PC-9 (cell line): ENCODE measurements around the gene CRTAC1. TPM values are rescaled to one million over a fixed set of nuclear protein-coding genes. Genes with fewer than 3 reads are reported as not detected.

ENCODE experiments used
- BruUV-seq: library from RNA; stranded (reverse); fragments of 400-500 nt; replicated peaks from 2 replicates; lab custom pipeline; 2021; lab: Mats Ljungman, UMichigan
- CTCF ChIA-PET: fragments of 300-600 bp; sonication (Branson Sonifier 250); formaldehyde crosslinking; loops from one replicate; lab custom pipeline; 2022; ENCODE audit warnings: antibody characterized with exemption; lab: Charles Lee
- POLR2A ChIA-PET: fragments of 300-600 bp; sonication (Branson Sonifier 250); formaldehyde crosslinking; loops from one replicate; lab custom pipeline; 2022; ENCODE audit warnings: antibody characterized with exemption; ENCODE audit not compliant: unreplicated experiment; lab: Charles Lee
- DNase-seq, 2 experiments: peaks; one replicate each; pipeline versions ENCODE4 v3.0.0 to v3.0.0-alpha.2; 2015 to 2022; ENCODE audit warnings: mixed read lengths in 1 of 2
- H2AFZ ChIP-seq: fragments of 200-600 bp; sonication (generic); 2 replicates; pipeline ENCODE4 v1.8.1; 2017; ENCODE audit warnings: antibody characterized with exemption
- H3F3A ChIP-seq: fragments of 200-600 bp; sonication (generic); 2 replicates; pipeline ENCODE4 v1.8.1; 2017; ENCODE audit warnings: antibody characterized with exemption, mild to moderate bottlenecking, low read depth; ENCODE audit not compliant: insufficient read depth
- H3K27ac ChIP-seq: fragments of 200-600 bp; sonication (generic); 2 replicates; pipeline ENCODE4 v1.6.1; 2016; ENCODE audit warnings: mixed run types
- H3K27me3 ChIP-seq: fragments of 200-600 bp; sonication (generic); 2 replicates; pipeline ENCODE4 v1.6.1; 2016; ENCODE audit warnings: low read depth, mixed run types; ENCODE audit not compliant: insufficient read depth
- H3K36me3 ChIP-seq: fragments of 200-600 bp; sonication (generic); 2 replicates; pipeline ENCODE4 v1.6.1; 2016; ENCODE audit warnings: low read depth, mixed run types
- H3K4me1 ChIP-seq: fragments of 200-600 bp; sonication (generic); replicated peaks from 2 replicates; pipeline ENCODE4 v1.6.1; 2016; ENCODE audit warnings: mixed run types; ENCODE audit not compliant: insufficient read depth
- H3K4me2 ChIP-seq: fragments of 200-600 bp; sonication (generic); 2 replicates; pipeline ENCODE4 v1.6.1; 2017; ENCODE audit warnings: mixed run types
- H3K4me3 ChIP-seq: fragments of 200-600 bp; sonication (generic); 2 replicates; pipeline ENCODE4 v1.6.1; 2016; ENCODE audit warnings: mixed run types
- H3K79me2 ChIP-seq: fragments of 200-600 bp; sonication (generic); 2 replicates; pipeline ENCODE4 v1.6.1; 2017; ENCODE audit warnings: low read depth, mixed run types
- H3K9me2 ChIP-seq: fragments of 200-600 bp; sonication (generic); 2 replicates; pipeline ENCODE4 v1.8.1; 2017; ENCODE audit warnings: mild to moderate bottlenecking; ENCODE audit not compliant: insufficient read depth
- H3K9me3 ChIP-seq: fragments of 200-600 bp; sonication (generic); 2 replicates; pipeline ENCODE4 v1.8.1; 2016; ENCODE audit warnings: low read depth; ENCODE audit not compliant: insufficient read depth
- H4K20me1 ChIP-seq: fragments of 200-600 bp; sonication (generic); 2 replicates; pipeline ENCODE4 v1.8.1; 2017; ENCODE audit not compliant: insufficient read depth
- EZH2 ChIP-seq: fragments of 200-600 bp; sonication (generic); IDR thresholded peaks from 2 replicates; pipeline ENCODE4 v1.8.0; 2017; ENCODE audit warnings: antibody characterized with exemption, low read depth
- intact Hi-C: fragments of 100-400 bp; cut with micrococcal nuclease; formaldehyde crosslinking; loops from one replicate; pipeline ENCODE4 v1.10.0; 2022; ENCODE audit not compliant: unreplicated experiment
- total RNA-seq: library from RNA; stranded (reverse); gene quantifications from 2 replicates; pipeline ENCODE4 v1.2.3, GENCODE V29; 2021
- TF ChIP-seq, protein P1 (sequence below): fragments of 200-600 bp; sonication (generic); conservative IDR thresholded peaks from 2 replicates; pipeline ENCODE4 v1.6.1; 2017; ENCODE audit warnings: mixed run types, antibody characterized with exemption, mild to moderate bottlenecking, moderate library complexity

CRTAC1 gene
- total RNA-seq, 1 experiment from 2014 or later = not detected

DNA sequence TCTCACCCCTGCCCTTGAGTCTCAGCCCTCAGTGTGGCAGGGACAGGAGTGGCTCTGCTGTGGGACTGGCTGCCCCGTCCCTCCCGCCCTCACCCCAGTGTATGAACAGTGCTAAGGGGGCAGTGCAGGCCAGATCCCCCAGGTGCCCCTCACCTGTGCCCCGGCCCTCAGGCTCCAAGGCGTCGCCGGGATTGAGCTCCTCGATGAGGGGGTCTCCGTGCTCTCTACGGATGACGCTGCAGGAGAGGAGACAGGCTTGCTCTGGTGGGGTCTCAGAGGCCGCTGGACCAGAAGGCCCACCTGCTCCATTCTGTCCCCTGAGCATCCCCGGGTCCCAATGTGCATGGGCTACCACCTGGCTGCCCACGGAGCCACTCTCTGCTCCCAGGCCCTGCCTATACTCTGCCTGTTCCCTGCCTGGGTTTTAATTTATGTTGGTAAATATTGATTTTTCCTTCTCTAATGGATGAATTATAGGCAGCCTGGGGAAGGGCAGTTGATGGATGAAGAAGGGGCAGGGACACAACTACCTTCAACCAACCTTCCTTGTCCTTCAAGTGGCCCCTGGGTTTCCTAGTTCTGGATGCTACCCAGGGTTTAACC lies 133.6 kb downstream of the CRTAC1 start:
- ChIA-PET CTCF (no interaction called here), POLR2A (no interaction called here)
- no peaks in the 10 kb centered on the region for H3K4me1 ChIP-seq
- H3K36me3 ChIP-seq = no peaks in the 10 kb centered on the region
- DNase-seq = no peak
- no peaks in the 10 kb centered on the region for H3K79me2 ChIP-seq
- H4K20me1 ChIP-seq = no peaks in the 10 kb centered on the region
- no peak overlapping the region for H3K4me2 ChIP-seq
- intact Hi-C loops = no loop called here
- no peaks in the 10 kb centered on the region for H3K9me3 ChIP-seq
- BruUV-seq = no TSS peak
- H3K4me3 ChIP-seq = no peak overlapping the region
- H3F3A ChIP-seq = no peaks in the 10 kb centered on the region
- no peaks in the 10 kb centered on the region for H3K27me3 ChIP-seq
- H3K9me2 ChIP-seq = no peaks in the 10 kb centered on the region
- no peak for TF ChIP-seq EZH2
- TF ChIP-seq, protein P1, sequence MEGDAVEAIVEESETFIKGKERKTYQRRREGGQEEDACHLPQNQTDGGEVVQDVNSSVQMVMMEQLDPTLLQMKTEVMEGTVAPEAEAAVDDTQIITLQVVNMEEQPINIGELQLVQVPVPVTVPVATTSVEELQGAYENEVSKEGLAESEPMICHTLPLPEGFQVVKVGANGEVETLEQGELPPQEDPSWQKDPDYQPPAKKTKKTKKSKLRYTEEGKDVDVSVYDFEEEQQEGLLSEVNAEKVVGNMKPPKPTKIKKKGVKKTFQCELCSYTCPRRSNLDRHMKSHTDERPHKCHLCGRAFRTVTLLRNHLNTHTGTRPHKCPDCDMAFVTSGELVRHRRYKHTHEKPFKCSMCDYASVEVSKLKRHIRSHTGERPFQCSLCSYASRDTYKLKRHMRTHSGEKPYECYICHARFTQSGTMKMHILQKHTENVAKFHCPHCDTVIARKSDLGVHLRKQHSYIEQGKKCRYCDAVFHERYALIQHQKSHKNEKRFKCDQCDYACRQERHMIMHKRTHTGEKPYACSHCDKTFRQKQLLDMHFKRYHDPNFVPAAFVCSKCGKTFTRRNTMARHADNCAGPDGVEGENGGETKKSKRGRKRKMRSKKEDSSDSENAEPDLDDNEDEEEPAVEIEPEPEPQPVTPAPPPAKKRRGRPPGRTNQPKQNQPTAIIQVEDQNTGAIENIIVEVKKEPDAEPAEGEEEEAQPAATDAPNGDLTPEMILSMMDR = no peak
- no peak overlapping the region for H3K27ac ChIP-seq
- H2AFZ ChIP-seq = no peak overlapping the region

DNA sequence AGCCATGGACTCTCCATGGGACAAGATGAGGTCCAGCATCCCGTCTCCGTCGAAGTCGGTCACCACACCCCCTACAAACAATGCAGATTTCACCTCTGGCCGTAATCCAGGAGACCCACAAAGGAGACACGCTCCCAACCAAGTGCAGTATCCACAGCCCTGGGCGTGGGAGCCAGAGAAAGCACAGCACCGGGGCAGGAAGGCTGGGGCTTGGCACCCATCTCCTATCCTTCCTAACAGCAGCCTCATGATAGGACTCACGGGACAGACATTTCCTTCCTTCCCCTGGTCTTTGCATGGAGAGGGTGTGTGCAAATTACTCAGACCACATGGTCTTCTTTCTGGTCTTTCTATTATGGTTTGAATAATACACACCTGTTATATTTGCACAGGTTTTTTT lies 134.5 kb downstream of the CRTAC1 start:
- Histone ChIP-seq H3K9me3 (no peaks in the 10 kb centered on the region), H3K4me1 (no peaks in the 10 kb centered on the region), H3K27ac (no peak overlapping the region), H3K9me2 (no peaks in the 10 kb centered on the region), H3K4me3 (no peak overlapping the region), H4K20me1 (no peaks in the 10 kb centered on the region), H3K36me3 (no peaks in the 10 kb centered on the region), H3K4me2 (no peak overlapping the region), H3K27me3 (no peaks in the 10 kb centered on the region), H2AFZ (no peak overlapping the region), H3F3A (no peaks in the 10 kb centered on the region), H3K79me2 (no peaks in the 10 kb centered on the region)
- TF ChIP-seq EZH2 = no peak
- TF ChIP-seq, protein P1 = no peak
- intact Hi-C loops = no loop called here
- no peak for DNase-seq
- ChIA-PET CTCF (no interaction called here), POLR2A (no interaction called here)
- BruUV-seq = no TSS peak

DNA sequence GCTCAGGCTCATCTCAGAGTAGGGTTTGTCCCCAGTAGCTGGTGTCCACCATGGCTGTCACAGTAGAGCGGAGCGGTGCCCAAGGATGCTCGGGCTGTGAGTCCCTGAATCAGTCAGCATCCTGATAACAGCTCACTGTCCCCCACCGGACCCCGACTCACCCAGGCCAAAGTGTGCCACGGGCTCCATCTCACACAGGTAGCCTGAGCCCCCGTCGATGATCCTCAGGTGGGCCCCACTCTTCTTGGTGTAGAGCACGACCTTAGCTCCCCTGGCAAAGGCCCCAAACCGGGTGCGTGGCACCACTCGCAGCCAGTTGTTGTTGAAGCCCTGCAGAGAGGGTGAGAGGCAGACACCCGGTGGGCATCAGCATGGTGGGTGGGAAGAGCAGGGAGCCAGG lies 135.3 kb downstream of the CRTAC1 start:
- TF ChIP-seq, protein P1 = no peak
- no peak for DNase-seq
- CTCF ChIA-PET = no interaction called here
- no peaks in the 10 kb centered on the region for H3K9me2 ChIP-seq
- intact Hi-C loops = no loop called here
- no peak overlapping the region for H2AFZ ChIP-seq
- H3K4me1 ChIP-seq = peaks cover 2% of the 10 kb centered on the region
- H3K4me3 ChIP-seq = no peak overlapping the region
- no peaks in the 10 kb centered on the region; the same call in 1 of the 2 replicates for H3F3A ChIP-seq
- no peaks in the 10 kb centered on the region for H3K27me3 ChIP-seq
- no peak overlapping the region for H3K4me2 ChIP-seq
- POLR2A ChIA-PET = no interaction called here
- no peaks in the 10 kb centered on the region for H3K9me3 ChIP-seq
- no TSS peak for BruUV-seq
- no peak overlapping the region for H3K27ac ChIP-seq
- H4K20me1 ChIP-seq = no peaks in the 10 kb centered on the region
- no peaks in the 10 kb centered on the region for H3K79me2 ChIP-seq
- H3K36me3 ChIP-seq = no peaks in the 10 kb centered on the region
